SU-DHL-6 (cell line): Measurements from ENCODE around the gene LY6G5B.

Source experiments
- H2AFZ ChIP-seq: fragments of 200-600 bp; sonication (generic); 2 replicates; pipeline ENCODE4 v1.6.1; 2014; ENCODE audit warnings: low read depth, mild to moderate bottlenecking, moderate library complexity, mixed read lengths, antibody characterized with exemption, low read length; ENCODE audit not compliant: severe bottlenecking
- H3F3A ChIP-seq: fragments of 200-600 bp; shearing (Covaris generic); 2 replicates; pipeline ENCODE4 v1.6.0; 2016; ENCODE audit warnings: antibody characterized with exemption, mild to moderate bottlenecking; ENCODE audit not compliant: insufficient read depth
- H3K27ac ChIP-seq: fragments of 200-600 bp; sonication (generic); 2 replicates; pipeline ENCODE4 v1.5.1; 2016; ENCODE audit warnings: low read depth, mild to moderate bottlenecking, low read length, moderate library complexity, mixed read lengths
- H3K27me3 ChIP-seq: fragments of 200-600 bp; sonication (generic), shearing (Covaris generic); 2 replicates; pipeline ENCODE4 v1.6.0; 2014; ENCODE audit warnings: mild to moderate bottlenecking, low read length
- H3K36me3 ChIP-seq: fragments of 200-600 bp; sonication (generic); 2 replicates; pipeline ENCODE4 v1.6.1; 2014; ENCODE audit warnings: mild to moderate bottlenecking, low read length, mixed read lengths
- H3K4me2 ChIP-seq: fragments of 300-600, 200-600 bp; shearing (Covaris generic), sonication (generic); 2 replicates; pipeline ENCODE4 v1.6.0; 2014; ENCODE audit warnings: low read length, low read depth, mild to moderate bottlenecking; ENCODE audit not compliant: poor library complexity, severe bottlenecking
- H3K4me3 ChIP-seq: fragments of 200-600 bp; sonication (generic); 2 replicates; pipeline ENCODE4 v1.5.1; 2014; ENCODE audit warnings: antibody characterized with exemption, low read length, mild to moderate bottlenecking, mixed read lengths; ENCODE audit not compliant: insufficient read depth, poor library complexity, severe bottlenecking
- H3K79me2 ChIP-seq: fragments of 200-600 bp; sonication (generic); 2 replicates; pipeline ENCODE4 v1.6.1; 2014; ENCODE audit warnings: mild to moderate bottlenecking, low read length, moderate library complexity; ENCODE audit not compliant: insufficient read depth
- H3K9ac ChIP-seq: fragments of 200-600 bp; sonication (generic); 2 replicates; pipeline ENCODE4 v1.7.0; 2014; ENCODE audit warnings: mild to moderate bottlenecking, low read length
- H3K9me2 ChIP-seq: fragments of 200-600 bp; sonication (generic); replicated peaks from 2 replicates; pipeline ENCODE4 v1.6.1; 2014; ENCODE audit warnings: low read length; ENCODE audit not compliant: insufficient read depth
- H3K9me3 ChIP-seq: fragments of 200-600 bp; sonication (generic); 2 replicates; pipeline ENCODE4 v1.6.1; 2014; ENCODE audit warnings: low read length, mixed read lengths; ENCODE audit not compliant: insufficient read depth
- H4K20me1 ChIP-seq: fragments of 200-600 bp; sonication (generic); 2 replicates; pipeline ENCODE4 v1.6.1; 2014; ENCODE audit warnings: low read depth, mild to moderate bottlenecking, antibody characterized with exemption, low read length, moderate library complexity, mixed read lengths
- EZH2phosphoT487 ChIP-seq: fragments of 200-600 bp; sonication (generic), shearing (Covaris generic); conservative IDR thresholded peaks from 2 replicates; pipeline ENCODE4 v1.6.1; 2018; ENCODE audit warnings: mild to moderate bottlenecking, antibody characterized with exemption, low read length, moderate library complexity, mixed read lengths
- TF ChIP-seq, protein P1 (sequence below): fragments of 200-600 bp; sonication (generic); IDR thresholded peaks from one replicate; pipeline ENCODE4 v1.5.1; 2017; ENCODE audit warnings: antibody characterized with exemption, mild to moderate bottlenecking, low read length, moderate library complexity; ENCODE audit not compliant: insufficient read depth, poor library complexity, severe bottlenecking

LY6G5B gene

DNA sequence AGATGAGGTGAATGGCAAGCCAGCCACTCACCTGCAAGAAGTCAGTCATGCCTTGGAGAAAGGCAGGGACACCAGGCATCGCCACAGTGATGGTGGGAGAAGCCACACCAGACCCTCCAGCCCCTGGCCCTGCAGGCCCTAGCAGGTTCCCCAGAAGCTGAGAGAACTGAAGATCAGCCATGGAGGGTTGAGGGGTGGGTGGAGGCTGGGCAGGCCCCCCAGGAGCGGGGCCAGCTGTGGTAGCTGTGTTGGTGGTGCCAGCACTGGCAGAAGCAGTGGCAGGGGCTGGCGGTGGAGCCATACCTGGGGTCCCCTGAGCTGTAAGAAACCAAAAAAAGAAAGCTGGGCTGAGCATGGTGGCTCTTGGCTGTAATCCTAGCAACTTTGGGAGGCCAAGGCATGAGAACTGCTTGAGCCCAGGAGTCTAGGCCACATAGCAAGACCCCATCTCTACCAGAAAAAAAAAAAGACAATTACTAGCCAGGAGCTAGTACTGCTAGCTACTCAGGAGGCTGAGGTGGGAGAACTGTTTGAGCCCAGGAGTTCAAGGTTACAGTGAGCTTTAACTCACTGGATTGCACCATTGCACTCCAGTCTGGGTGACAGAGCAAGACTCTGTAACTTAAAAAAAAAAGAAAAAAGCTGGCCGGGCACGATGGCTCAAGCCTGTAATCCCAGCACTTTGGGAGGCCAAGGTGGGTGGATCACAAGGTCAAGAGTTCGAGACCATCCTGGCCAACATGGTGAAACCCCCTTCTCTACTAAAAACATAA lies 26.8 kb upstream of the LY6G5B start:
- Histone ChIP-seq H3K4me3 (no peak overlapping the region), H3K27me3 (no peaks in the 10 kb centered on the region), H3K36me3 (peaks cover 4% of the 10 kb centered on the region; the same call in 1 of the 2 replicates), H2AFZ (no peak overlapping the region), H3K9me2 (no peaks in the 10 kb centered on the region), H4K20me1 (no peaks in the 10 kb centered on the region), H3K4me2 (no peak overlapping the region), H3F3A (peaks cover 15% of the 10 kb centered on the region), H3K79me2 (no peaks in the 10 kb centered on the region), H3K9ac (no peak overlapping the region), H3K9me3 (no peaks in the 10 kb centered on the region), H3K27ac (no peak overlapping the region)
- TF ChIP-seq, protein P1, sequence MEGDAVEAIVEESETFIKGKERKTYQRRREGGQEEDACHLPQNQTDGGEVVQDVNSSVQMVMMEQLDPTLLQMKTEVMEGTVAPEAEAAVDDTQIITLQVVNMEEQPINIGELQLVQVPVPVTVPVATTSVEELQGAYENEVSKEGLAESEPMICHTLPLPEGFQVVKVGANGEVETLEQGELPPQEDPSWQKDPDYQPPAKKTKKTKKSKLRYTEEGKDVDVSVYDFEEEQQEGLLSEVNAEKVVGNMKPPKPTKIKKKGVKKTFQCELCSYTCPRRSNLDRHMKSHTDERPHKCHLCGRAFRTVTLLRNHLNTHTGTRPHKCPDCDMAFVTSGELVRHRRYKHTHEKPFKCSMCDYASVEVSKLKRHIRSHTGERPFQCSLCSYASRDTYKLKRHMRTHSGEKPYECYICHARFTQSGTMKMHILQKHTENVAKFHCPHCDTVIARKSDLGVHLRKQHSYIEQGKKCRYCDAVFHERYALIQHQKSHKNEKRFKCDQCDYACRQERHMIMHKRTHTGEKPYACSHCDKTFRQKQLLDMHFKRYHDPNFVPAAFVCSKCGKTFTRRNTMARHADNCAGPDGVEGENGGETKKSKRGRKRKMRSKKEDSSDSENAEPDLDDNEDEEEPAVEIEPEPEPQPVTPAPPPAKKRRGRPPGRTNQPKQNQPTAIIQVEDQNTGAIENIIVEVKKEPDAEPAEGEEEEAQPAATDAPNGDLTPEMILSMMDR: no peak

- TF ChIP-seq EZH2phosphoT487: no peak
- TF ChIP-seq, protein P1: no peak
- H3K27me3 ChIP-seq: no peaks in the 10 kb centered on the region
- H3K27ac ChIP-seq: no peak overlapping the region
- H3K4me2 ChIP-seq: no peak overlapping the region
- H3F3A ChIP-seq: peaks cover 6% of the 10 kb centered on the region
- H3K9me2 ChIP-seq: no peaks in the 10 kb centered on the region
- H3K4me3 ChIP-seq: no peak overlapping the region
- no peak overlapping the region for H2AFZ ChIP-seq
- peaks cover 8% of the 10 kb centered on the region for H3K36me3 ChIP-seq
- H3K9ac ChIP-seq: no peak overlapping the region
- peaks cover 1% of the 10 kb centered on the region; the same call in 1 of the 2 replicates for H3K79me2 ChIP-seq
- no peaks in the 10 kb centered on the region for H3K9me3 ChIP-seq
- H4K20me1 ChIP-seq: no peaks in the 10 kb centered on the region
These were observed 25.8 kb upstream of the LY6G5B start for GRCh38 chr6:31643818-31644454.

- Histone ChIP-seq H3K9me3 (no peaks in the 10 kb centered on the region), H3K27me3 (no peaks in the 10 kb centered on the region), H3K9me2 (no peaks in the 10 kb centered on the region), H2AFZ (no peak overlapping the region), H4K20me1 (no peaks in the 10 kb centered on the region), H3K79me2 (peaks cover 15% of the 10 kb centered on the region), H3K4me2 (no peak overlapping the region), H3K36me3 (peaks cover 14% of the 10 kb centered on the region), H3F3A (no peaks in the 10 kb centered on the region), H3K4me3 (no peak overlapping the region), H3K27ac (no peak overlapping the region), H3K9ac (no peak overlapping the region)
- TF ChIP-seq, protein P1: no peak
- no peak for TF ChIP-seq EZH2phosphoT487
These were observed 24.5 kb upstream of the LY6G5B start for GRCh38 chr6:31645325-31645724.
